HFF-Myc (cell line): Measurements from ENCODE around the gene ADAMTS17.

Experiments used
- DNase-seq: peaks from one replicate; pipeline ENCODE4 v3.0.0-alpha.2; 2011; ENCODE audit warnings: low read depth; ENCODE audit errors: extremely low read depth
- H3K4me3 ChIP-seq: replicated peaks from 2 replicates; pipeline ENCODE4 v1.5.1; 2011; ENCODE audit warnings: low read depth, mild to moderate bottlenecking, control low read depth, low read length
- TF ChIP-seq, protein P1 (sequence below): IDR thresholded peaks from 2 replicates; pipeline ENCODE4 v1.5.1; 2012; ENCODE audit warnings: mild to moderate bottlenecking, low read depth, low read length, control low read depth; ENCODE audit errors: missing control alignments

Gene ADAMTS17

GRCh38 chr15:100330221-100330620, 11.6 kb downstream of the ADAMTS17 start:
- H3K4me3 ChIP-seq: no peak overlapping the region
- no peak for DNase-seq
- TF ChIP-seq, protein P1, sequence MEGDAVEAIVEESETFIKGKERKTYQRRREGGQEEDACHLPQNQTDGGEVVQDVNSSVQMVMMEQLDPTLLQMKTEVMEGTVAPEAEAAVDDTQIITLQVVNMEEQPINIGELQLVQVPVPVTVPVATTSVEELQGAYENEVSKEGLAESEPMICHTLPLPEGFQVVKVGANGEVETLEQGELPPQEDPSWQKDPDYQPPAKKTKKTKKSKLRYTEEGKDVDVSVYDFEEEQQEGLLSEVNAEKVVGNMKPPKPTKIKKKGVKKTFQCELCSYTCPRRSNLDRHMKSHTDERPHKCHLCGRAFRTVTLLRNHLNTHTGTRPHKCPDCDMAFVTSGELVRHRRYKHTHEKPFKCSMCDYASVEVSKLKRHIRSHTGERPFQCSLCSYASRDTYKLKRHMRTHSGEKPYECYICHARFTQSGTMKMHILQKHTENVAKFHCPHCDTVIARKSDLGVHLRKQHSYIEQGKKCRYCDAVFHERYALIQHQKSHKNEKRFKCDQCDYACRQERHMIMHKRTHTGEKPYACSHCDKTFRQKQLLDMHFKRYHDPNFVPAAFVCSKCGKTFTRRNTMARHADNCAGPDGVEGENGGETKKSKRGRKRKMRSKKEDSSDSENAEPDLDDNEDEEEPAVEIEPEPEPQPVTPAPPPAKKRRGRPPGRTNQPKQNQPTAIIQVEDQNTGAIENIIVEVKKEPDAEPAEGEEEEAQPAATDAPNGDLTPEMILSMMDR: no peak

DNA sequence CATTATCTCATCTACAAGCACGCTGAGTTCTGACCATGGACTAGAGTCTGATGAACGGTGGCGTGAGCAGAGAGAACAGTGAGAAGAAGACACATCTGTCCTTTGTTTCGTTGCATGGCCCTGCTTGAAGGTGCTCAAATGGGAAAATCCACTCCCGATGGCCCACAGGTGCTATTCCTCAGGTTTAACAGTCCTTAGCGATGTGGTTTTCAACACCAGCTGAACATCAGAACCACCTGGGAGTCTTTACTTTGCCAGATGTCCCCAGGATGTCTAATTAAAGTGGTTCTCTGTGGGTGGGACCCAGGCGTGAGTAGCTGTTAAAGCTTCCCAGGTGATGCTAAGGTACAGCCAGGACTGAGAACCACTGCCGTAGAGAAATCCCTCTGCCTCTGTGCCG, 13.0 kb downstream of the ADAMTS17 start:
- TF ChIP-seq, protein P1: no peak
- no peak overlapping the region for H3K4me3 ChIP-seq
- DNase-seq: no peak

DNA sequence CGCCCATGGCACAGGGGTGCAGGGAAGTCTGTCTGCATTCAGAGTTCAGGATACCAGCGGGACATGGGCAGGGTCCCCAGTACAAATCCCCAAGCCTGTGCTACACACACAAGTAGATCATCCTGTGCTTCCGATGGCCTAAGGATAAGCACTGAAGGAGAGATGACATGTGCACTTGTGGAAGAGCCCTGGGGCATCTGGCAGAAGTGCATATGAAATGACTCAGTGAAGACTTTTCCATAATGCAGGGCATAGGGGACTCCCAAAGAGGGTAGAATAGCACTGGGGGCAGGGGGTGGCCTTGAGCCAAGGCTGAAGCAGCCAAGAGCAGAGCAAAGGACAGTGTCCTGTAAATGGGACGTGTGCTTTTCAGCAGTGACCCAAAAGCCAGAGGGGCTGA, 22.9 kb downstream of the ADAMTS17 start:
- H3K4me3 ChIP-seq: no peak overlapping the region
- TF ChIP-seq, protein P1: no peak
- DNase-seq: no peak

GRCh38 chr15:100314809-100315400, 26.9 kb downstream of the ADAMTS17 start:
- no peak for DNase-seq
- no peak overlapping the region for H3K4me3 ChIP-seq
- TF ChIP-seq, protein P1: no peak

- no peak for DNase-seq
- TF ChIP-seq, protein P1: no peak
These were observed 29.8 kb downstream of the ADAMTS17 start for GRCh38 chr15:100311833-100312476.

GRCh38 chr15:100311154-100311625, 30.6 kb downstream of the ADAMTS17 start:
- no peak overlapping the region for H3K4me3 ChIP-seq
- TF ChIP-seq, protein P1: no peak
- no peak for DNase-seq

More at GRCh38 chr15:100311833-100312476, 29.8 kb downstream of the ADAMTS17 start:
- H3K4me3 ChIP-seq: no peak overlapping the region
